ENCODE results near the gene DIAPH2. TPM values are rescaled to one million over a fixed set of nuclear protein-coding genes. Genes with fewer than 3 reads are reported as not detected.
A peak's percentile ranks its signal among the peaks of the same experiment; 100 is the strongest.
"Not testable (repeated sequence)": the region's sequence is repeated elsewhere in the genome, so short reads cannot be mapped to it uniquely, and the experiment has no call there.

DIAPH2 gene
- total RNA-seq, 2 donors from 2014 or later: 11.6 to 12.7 TPM

GRCh38 chrX:96841325-96841724, 156.7 kb downstream of the DIAPH2 start:
- no peak for DNase-seq (ENCODE audit: low spot score)
- Histone ChIP-seq H3K27me3 (peaks cover 0 to 3% of the 10 kb centered on the region in 2 donors), H3K36me3 (no peaks in the 10 kb centered on the region), H3K9me3 (no peaks in the 10 kb centered on the region), H3K4me1 (no peaks in the 10 kb centered on the region), H3K27ac (no peak overlapping the region), H3K4me3 (no peak overlapping the region)
- no peak for TF ChIP-seq CTCF (IDR thresholded peaks at IDR 0.05)

GRCh38 chrX:96841866-96842265, 157.2 kb downstream of the DIAPH2 start:
- not testable (repeated sequence) for DNase-seq (ENCODE audit: low spot score); H3K4me3 ChIP-seq; H3K36me3 ChIP-seq; H3K4me1 ChIP-seq; H3K27me3 ChIP-seq; H3K27ac ChIP-seq; H3K9me3 ChIP-seq

GRCh38 chrX:96843566-96843965, 158.9 kb downstream of the DIAPH2 start:
- Histone ChIP-seq H3K36me3 (no peaks in the 10 kb centered on the region), H3K27ac (no peak overlapping the region), H3K4me3 (no peak overlapping the region), H3K27me3 (peaks cover 0 to 3% of the 10 kb centered on the region in 2 donors), H3K9me3 (no peaks in the 10 kb centered on the region), H3K4me1 (no peaks in the 10 kb centered on the region)
- no peak for DNase-seq (ENCODE audit: low spot score)
- TF ChIP-seq CTCF (IDR thresholded peaks at IDR 0.05): peak in 1 of 2 donors; percentile 38

GRCh38 chrX:96846841-96847240, 162.2 kb downstream of the DIAPH2 start:
- H3K4me1 ChIP-seq: no peaks in the 10 kb centered on the region
- no peak for TF ChIP-seq CTCF (IDR thresholded peaks at IDR 0.05)
- H3K4me3 ChIP-seq: no peak overlapping the region
- no peaks in the 10 kb centered on the region for H3K27me3 ChIP-seq
- H3K9me3 ChIP-seq: no peaks in the 10 kb centered on the region
- H3K27ac ChIP-seq: no peak overlapping the region
- no peaks in the 10 kb centered on the region for H3K36me3 ChIP-seq
- no peak for DNase-seq (ENCODE audit: low spot score)

- H3K9me3 ChIP-seq; H3K27ac ChIP-seq; H3K36me3 ChIP-seq; H3K27me3 ChIP-seq; H3K4me1 ChIP-seq; H3K4me3 ChIP-seq; DNase-seq (ENCODE audit: low spot score): not testable (repeated sequence)
These were observed 174.8 kb downstream of the DIAPH2 start for GRCh38 chrX:96859422-96859821.

GRCh38 chrX:96861218-96861617, 176.6 kb downstream of the DIAPH2 start:
- H3K4me1 ChIP-seq: no peaks in the 10 kb centered on the region
- H3K36me3 ChIP-seq: no peaks in the 10 kb centered on the region
- no peak overlapping the region for H3K4me3 ChIP-seq
- TF ChIP-seq CTCF (IDR thresholded peaks at IDR 0.05): no peak
- H3K27me3 ChIP-seq: no peaks in the 10 kb centered on the region
- no peaks in the 10 kb centered on the region for H3K9me3 ChIP-seq
- no peak overlapping the region for H3K27ac ChIP-seq
- no peak for DNase-seq (ENCODE audit: low spot score)

- Histone ChIP-seq H3K27me3 (no peaks in the 10 kb centered on the region), H3K4me3 (no peak overlapping the region), H3K36me3 (no peaks in the 10 kb centered on the region), H3K4me1 (no peaks in the 10 kb centered on the region), H3K27ac (no peak overlapping the region), H3K9me3 (no peaks in the 10 kb centered on the region)
- TF ChIP-seq CTCF (IDR thresholded peaks at IDR 0.05): no peak
- DNase-seq (ENCODE audit: low spot score): no peak
These were observed 177.0 kb downstream of the DIAPH2 start for GRCh38 chrX:96861661-96862060.
